Stimulated activated naive CD4-positive, alpha-beta T cell treated with Interleukin-2 at 50 U/mL for 16 hours (primary cell): ENCODE measurements around the gene LRRC8D.

Source experiments
- DNase-seq: peaks from one replicate; lab custom pipeline; 2025; lab: John Stamatoyannopoulos, UW

Gene LRRC8D

DNA sequence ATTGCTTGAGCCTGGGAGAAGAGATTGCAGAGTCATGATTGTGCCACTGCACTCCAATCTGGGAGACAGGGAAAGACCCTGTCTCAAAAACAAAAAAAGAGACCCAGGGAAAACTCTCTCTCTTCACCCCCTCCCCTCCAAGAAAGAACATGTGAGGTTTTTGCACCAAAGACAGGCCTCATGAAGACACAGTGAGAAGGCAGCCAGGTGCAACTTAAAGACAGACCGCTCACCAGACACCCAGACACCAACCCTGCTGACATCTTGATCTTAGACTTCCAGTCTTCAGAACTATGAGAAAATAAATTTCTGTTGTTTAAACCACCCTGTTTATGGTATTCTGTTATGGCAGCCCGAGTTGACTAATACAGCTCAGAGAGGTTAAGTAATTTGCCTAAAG, 13.3 kb upstream of the LRRC8D start:
- no peak for DNase-seq

DNA sequence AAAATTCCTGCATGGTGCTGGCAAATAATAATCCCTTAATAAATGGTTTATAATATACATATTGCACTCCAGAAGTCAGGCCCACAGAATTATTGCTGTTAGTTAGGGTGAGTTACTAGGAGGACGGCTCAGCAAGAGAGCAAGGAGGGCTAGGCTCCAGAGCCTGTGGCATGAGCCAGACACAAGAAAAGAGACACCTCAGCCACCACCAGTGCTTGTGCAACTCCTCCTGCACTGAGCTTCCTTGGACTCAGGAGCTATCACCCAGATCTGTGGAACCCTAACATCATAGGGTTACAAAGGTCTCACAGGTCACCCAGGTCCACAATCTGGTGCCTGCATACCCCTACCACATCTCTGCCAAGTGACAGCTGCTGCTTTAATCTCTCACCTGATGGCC, 12.8 kb upstream of the LRRC8D start:
- no peak for DNase-seq

DNA sequence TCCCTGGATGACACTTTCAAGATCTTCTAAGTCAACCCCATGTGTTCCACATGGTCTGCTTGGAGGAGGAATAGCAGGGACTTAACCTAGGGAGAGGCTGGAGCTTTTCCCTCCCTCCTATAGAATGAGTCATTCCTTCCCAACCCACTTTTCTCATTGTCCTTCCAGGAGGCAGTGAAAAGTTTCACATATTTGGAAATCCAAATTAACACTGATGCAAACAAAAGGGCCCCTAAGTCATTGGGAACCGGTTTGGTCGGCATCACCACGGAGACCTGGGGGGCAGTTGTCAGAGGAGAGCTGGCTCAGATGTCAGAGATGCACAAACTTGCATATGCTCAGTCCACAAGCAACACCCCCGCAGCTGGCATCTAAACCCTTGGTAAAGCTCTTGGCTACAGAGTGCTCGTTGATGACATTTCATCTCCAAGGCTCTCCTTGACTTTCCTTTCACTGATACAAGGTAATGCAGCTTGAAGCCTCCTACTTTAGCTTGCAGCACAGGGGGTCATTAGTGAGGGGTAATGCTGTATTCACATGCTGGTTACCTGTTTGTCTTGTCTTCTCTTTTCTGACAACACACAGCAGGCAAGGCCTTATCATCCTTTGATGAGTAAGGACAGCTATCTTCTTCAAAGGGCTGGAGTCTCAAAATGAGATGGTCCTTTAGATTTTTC, 12.3 kb upstream of the LRRC8D start:
- DNase-seq: no peak

DNA sequence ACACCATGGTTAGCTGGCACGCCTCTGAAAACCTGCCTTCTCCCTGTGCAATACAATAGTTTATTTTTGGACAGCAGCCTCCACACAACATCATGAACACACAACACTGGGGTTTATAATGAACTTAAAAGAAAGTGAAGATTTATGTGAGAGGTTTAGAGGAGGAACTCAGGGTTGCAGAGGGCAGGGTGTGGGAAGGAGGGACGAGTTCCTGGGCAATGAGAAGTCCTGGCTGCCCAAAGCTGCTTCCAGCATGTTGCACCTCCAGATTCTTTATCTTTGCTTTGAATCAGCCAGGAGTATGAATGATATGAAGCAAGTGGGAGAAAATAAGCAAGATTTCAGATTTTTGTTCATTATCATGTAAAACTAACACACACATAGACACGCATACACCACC, 11.3 kb upstream of the LRRC8D start:
- DNase-seq: no peak

DNA sequence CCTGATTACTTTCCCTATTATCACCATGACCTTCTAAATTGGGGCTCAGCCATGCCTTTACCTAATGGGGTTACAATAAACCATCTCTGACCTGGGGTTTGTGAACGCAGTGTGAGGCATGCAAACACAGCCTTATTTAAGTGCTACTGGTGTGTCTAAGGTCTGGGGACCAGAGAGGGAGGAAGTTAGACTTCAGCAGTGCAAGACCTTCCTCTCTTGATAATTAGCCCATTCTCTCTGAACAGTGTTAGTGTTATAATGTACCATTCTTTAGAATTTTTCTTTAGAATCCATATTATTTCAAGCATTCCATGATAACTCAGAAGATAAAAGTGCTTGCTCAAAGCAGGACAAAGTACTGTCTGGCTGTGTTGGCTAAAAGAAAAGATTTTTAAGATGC, 10.5 kb upstream of the LRRC8D start:
- no peak for DNase-seq

DNA sequence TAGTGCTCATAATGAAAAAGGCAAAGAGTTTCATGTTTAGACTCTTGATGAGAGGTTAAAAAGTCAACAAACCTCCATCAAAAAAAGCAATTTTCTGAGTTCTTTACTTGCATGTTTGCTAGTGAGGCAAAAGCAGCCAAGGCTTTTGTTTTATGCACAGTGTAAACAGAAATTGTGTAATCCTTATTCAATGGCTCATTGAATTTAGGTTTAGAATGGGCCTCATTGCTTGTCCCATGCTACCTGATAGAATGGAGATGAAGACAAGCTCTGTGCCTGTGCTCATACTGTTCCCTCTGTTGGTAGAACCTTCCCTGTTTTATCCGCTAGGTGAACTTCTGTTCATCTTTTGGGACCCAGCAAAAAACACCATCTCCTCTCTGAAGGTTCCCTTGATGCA, 10.0 kb upstream of the LRRC8D start:
- DNase-seq: no peak

DNA sequence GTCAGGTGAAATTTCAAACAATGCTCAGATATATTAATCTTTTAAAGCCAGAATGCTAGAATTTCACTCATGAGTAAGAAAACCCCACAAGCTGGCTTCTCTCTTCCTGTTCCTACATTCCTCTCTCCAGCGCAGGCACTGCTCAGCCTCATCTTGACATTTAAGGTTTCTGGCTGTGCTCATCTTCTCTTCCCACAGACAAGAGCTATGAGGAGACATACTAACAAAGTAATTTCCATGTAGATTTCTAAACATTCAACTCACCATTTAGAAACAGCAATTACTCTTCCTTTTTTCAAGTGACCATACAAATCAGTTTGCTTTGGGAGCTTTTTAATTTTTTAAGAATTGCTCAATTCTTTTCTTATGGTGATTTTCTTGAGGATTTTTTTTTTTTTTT, 7.8 kb upstream of the LRRC8D start:
- DNase-seq: no peak

DNA sequence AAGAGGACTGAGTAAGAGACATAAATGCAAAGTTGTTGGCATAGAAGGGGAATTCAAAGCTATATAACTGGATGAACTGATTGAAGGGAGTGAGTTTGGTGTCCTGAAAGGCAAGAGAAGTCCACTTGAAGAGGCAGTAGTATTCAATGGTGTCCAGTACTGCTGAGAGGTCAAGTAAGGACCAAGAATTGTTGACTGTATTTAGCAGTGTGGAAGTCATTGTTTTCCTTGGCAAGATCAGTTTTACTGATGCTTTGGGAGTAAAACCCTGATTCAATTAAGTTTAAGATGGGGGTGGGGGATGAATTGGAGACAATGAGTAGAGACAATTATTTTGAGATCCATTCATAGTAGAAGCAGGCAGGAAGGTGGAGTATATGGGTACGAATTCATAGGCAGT, 5.8 kb upstream of the LRRC8D start:
- no peak for DNase-seq

DNA sequence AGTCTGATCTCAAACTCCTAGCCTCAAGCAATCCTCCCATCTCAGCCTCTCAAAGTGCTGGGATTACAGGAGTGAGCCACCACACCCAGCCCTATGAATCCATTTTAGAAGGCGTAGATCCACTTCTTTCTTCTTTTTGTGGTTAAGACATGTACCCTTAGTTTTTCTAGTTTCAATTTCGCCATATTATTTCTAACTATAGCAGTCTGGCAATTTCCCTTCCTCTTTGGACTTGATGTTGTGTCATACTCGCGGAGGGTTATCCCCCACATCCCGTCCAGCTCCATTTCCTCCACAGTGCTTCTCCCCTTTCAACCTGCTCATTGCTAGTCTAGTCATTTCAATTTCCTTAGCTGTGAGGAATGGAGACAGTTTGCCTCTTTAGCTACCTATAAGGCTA, 5.2 kb upstream of the LRRC8D start:
- DNase-seq: no peak

DNA sequence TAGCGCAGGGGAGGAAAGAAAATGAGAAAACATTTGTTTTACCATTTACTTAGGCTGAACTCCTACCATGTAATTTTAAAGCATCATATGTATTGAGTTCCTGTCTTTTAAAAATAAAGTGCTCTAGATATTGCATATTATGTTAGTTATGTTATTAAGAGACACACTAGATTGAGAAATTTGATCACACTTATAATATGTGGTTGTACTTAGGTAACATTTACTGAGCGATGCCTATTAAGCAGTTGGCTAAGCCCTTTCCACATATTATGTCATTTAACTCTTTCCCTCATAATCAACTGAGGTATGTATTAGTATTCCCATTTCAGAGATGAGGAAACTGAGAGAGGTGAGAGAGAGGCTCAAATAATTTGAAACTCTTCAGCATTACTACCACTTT, 4.5 kb upstream of the LRRC8D start:
- no peak for DNase-seq

DNA sequence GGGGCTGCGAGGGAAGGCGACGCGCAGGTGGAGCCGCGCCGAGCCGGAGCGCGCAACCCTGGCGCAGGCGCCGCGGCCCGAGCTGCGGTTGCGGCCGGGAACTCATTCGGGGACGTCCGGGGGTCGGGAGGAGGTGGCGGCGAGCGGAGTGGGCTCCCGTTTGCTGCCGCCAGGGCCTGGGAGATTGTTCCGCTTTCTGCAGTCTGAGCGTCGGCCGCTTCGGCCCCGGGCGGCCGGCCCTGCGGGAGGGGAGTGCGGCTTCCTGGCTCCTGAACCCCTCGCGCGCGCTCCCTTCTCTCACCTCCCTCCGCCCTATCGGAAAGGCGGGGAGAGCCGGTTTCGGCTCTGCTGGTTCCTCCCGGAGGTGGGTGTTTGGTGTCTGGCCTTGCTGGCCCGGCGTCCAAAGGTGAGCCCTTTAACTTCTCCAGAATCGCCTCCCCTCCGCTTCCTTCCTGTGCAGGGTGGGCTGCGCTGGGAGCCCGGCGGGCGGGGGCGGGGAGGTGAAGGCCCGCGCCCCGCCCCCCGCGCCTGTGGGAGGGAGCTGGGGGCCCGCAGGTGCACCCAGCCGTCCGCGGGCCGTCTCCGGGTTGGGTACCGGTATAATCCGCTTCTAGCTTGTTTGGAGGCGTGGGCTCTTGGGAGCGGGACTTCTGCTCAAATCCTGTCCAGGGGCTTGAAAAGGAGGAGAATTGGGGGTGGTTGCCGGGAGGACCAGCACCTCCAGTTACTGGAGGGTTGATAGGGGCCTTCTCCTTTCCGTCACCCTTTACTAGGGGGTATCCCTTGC, 683 bp downstream of the LRRC8D start:
- DNase-seq: peak; percentile 65

DNA sequence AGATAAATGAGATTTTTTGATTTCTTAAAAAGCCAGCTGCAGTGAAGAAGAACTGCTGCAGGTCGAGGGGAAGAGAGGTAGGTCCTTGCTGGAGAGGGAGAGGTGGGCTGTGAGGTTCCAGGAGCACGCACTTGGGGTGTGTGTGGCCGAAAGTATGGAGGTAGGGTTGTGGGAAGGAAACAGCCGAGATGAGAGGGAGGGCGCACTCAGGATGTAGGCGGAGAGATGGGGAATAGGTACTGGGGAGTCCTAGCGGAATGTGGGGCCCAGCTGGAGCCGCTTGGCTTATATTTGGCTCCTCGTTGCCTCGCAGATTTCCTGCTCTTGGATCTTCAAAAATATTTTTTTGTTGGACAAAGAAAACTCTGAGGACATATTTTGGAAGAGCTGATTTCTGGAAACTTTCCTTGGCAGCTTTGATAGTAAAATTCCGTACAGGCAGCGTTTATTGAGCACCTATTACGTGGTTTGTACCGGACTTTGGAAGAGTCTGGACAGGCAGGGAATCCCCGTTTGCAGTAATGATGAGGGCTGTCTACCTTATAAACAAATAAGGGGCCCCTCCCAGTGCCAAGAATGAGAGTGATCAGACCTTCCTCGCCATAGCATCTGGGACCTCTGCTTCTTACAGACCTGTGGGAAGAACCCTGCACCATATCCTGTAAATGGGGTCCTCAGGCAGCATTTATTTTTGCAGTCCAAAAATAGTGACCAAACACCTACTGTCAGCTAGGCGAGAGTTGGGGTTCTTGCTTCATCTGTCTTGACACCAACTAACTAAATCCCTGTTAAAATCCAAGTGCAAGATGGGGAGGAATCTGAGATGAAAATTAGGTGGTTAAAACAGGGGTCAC, 1.5 kb downstream of the LRRC8D start:
- DNase-seq: no peak

DNA sequence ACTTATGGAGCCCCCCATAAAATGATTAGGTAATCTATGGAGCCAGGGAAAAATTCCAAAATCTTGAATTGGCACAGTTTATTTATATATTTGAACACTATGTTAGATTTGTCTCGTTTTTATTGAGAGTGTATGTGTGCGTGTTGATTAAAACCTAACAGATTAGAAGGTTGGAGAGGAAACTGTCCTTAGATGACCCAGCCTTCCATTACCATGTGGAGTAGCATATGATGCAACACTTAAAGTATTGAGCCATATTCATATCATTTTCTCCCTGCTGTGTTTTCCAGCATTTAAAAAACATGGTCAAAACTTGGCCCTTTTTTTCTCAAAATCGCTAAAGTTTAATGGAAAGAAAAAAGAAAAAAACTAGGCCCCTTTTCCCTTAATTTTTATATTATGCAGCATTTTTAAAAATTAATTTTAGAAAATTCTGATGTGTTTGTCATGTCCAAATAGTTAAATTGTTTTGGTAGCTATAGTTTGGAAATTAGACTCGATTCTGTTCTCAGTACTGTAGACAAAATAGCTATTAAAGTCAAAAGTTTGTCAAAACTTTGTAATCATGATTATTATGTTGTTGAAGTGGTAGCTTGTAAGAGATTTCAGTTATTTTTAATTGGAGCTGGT, 2.3 kb downstream of the LRRC8D start:
- no peak for DNase-seq

DNA sequence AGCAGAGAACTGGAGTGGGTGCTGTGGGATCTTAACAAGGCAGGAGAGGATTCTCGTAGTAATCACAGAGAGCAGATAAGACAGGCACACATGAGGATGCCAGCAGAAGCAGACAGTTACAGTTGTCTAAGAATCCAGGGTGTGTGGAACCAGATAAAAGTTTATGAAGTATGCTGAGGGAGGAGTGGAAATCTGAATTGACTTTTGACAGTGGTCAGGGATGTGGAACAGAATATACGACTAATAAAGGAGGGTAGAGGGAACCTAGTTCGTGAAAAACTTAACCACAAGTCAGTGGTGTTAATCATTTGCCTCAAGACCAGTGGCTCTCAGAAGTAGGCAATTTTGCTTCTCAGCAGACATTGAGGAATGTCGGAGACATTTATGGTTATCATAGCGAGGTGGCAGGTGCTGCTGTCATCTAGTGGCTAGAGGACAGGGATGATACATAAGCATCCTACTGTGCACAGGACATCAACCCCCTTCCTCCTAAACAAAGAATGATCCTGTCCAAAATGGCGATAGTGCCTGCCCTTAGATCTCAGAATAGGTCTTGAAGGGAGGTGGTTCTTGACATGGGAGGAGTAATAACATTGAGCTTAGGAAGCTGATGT, 3.0 kb downstream of the LRRC8D start:
- DNase-seq: no peak

DNA sequence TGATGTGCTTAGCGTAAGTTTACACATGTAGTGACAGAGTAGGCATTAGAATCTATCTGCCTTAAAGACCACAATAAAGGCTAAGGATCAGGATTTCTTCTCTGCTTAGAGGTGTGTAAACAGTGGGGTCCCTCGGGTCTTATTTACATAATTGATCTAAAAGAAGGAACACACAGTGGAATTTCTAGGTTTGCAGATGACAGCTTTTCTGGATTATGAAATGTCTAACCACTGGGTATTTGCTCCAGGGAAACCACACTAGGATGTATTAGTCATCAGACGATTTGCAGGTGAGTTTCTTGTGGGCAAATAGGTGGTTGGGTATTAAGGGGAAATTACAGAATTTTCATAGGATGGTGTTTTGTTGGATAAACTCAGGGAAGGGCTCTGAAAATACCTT, 5.8 kb downstream of the LRRC8D start:
- DNase-seq: no peak

DNA sequence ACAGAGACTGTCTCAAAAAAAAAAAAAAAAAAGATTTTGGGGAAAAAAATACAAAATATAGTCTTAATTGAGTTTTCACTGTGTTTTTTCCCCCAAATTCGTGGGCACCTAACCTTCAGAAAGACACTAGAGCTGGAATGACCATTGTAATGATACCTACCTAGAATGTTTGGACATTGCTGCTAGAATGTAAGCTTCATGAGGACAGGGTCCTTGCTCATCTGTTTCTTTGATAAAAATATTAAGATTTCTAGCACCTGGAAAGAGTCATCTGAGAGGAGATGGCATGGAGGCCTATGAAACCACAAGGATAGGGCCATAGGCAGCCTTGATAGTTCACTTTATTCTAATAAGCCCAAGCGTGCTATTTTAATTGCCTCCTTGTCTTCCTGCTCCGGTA, 6.5 kb downstream of the LRRC8D start:
- no peak for DNase-seq

DNA sequence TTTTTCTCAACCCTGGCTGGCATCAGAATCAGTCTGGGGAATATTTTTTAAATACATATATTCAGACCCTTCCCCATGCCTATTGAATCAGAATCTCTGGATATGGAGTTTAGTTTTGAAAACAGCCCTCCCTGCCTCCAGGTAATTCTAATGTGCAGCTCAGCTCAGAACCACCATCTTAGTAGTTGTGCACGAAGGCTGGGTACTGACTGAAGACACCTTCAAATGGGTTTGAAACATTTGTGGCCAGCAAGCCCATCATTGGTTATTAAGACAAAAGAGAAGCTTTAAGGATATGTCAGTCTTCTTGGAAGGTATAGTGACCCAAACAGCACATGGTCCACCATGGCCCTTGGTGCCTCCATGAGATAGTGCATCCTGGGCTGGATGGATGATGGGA, 7.1 kb downstream of the LRRC8D start:
- DNase-seq: no peak

DNA sequence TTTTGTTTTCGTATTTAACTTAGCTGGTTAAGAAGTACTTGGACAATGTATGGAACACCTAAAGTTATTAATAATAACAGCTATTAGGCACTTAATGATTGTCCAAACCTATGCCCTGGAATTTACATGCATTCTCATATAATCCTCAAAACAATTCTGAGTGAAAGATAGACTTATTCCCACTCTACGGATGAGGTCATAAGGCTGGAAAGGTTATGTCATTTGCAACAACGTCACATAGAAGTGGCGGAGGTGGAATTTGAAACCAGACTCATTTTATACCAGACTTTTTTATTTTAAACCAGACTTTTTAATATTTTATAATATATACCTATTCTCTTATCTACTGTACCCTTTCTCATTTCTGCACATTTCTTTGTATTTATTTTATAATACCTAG, 8.4 kb downstream of the LRRC8D start:
- no peak for DNase-seq

DNA sequence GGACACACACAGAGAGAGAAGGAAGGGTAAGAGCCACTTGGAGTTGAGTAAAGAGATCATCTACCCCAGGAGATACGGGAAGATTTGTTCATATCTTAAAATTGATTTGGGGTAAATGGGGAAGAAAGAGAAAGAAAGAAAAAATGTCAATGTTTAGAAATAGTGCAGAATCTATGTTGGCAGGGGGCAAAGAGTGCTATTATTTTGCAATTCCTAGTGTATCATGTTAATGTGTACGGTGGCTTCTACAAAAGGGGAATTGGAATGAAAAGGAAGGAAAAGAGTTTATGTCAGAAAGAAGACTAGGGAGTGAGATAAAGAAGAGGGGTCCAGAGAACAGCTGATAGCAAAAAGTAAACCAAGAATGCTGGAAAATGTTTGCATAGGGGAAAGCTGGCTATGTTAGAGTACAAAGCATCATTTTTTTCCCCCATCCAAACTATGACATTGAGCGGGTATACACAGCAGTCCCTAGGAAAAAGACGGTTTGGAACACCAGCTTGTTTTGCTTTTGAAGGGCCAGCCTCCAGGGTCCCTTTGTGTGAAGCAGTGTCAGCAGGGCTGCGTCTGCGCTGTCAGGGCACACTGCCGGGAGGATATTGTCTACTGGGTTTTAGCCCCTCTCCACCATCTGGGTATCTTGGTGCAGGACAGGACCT, 10.8 kb downstream of the LRRC8D start:
- DNase-seq: no peak

DNA sequence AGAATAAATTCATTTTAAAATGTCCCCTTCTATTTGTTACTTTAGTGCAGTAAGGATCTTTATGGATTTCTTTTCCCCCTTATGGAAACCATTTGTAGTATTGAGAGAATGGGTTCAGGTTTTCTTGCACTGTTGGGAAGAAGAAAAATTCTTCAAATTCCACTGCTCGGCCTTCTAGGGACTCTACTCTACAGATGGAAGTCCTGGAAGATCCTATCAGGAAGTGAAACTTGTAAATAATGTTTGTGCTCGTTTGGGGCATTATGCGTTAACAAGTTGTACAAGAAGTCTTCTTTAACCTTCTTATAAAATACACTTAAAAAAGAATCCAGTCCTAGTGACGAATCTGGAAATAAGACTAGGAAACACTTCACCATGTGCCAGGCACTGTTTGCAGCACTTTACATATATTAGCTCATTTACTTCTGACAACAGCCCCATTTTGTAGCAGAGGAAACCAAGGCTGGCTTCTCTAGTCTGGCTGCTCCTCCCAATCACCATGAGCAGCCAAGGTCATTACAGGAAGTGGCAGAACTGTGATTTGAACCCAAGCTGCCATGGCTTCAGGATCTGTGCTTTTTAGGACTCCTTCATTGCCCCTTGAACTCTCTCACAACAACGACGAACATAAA, 11.8 kb downstream of the LRRC8D start:
- no peak for DNase-seq
